Endothelial cell of umbilical vein (primary cell): Measurements from ENCODE around the gene FAM240B. TPM values are rescaled to one million over a fixed set of nuclear protein-coding genes. Genes with fewer than 3 reads are reported as not detected.

Source experiments
- BruUV-seq: library from RNA; stranded (reverse); fragments of 400-500 nt; replicated peaks from 2 replicates; lab custom pipeline; 2021; lab: Mats Ljungman, UMichigan
- CTCF ChIA-PET: fragments of 300-600, 350-600 bp; sonication (Branson Sonifier 250); formaldehyde crosslinking; loops from one replicate; lab custom pipeline; 2021; ENCODE audit warnings: antibody characterized with exemption, inconsistent platforms; lab: Charles Lee
- POLR2A ChIA-PET: fragments of 300-600, 350-600 bp; sonication (Branson Sonifier 250); formaldehyde crosslinking; loops from one replicate; lab custom pipeline; 2021; ENCODE audit warnings: antibody characterized with exemption, inconsistent platforms; lab: Charles Lee
- DNase-seq: peaks from one replicate; pipeline ENCODE4 v3.0.0-alpha.2; 2011; ENCODE audit warnings: low read depth, low spot score
- FAIRE-seq: peaks from 2 replicates; lab custom pipeline; 2011; peaks lifted over from hg19 to GRCh38; lab: Jason Lieb, UNC
- H2AFZ ChIP-seq: 2 replicates; pipeline ENCODE4 v1.6.0; 2012; ENCODE audit warnings: low read depth, low read length, control low read depth, inconsistent platforms
- H3K27ac ChIP-seq: 2 replicates; pipeline ENCODE4 v1.5.1; 2011; ENCODE audit warnings: low read depth, mild to moderate bottlenecking, control low read depth, low read length, moderate library complexity; ENCODE audit not compliant: insufficient read depth
- H3K27me3 ChIP-seq, 2 experiments: 2 replicates each; pipeline versions ENCODE4 v1.6.0 to v1.6.1; 2011; ENCODE audit warnings: low read length in 2 of 2, mixed read lengths in 1 of 2; ENCODE audit not compliant: control insufficient read depth in 2 of 2, insufficient read depth in 2 of 2
- H3K36me3 ChIP-seq, 2 experiments: 2 replicates in 1 of 2; 3 replicates in 1 of 2; pipeline ENCODE4 v1.5.1; 2011; ENCODE audit warnings: low read length in 2 of 2, mild to moderate bottlenecking in 1 of 2, moderate library complexity in 1 of 2; ENCODE audit not compliant: control insufficient read depth in 2 of 2, insufficient read depth in 2 of 2; ENCODE audit errors: extremely low read depth in 1 of 2
- H3K4me1 ChIP-seq: 3 replicates; pipeline ENCODE4 v1.5.1; 2011; ENCODE audit warnings: mild to moderate bottlenecking, low read length; ENCODE audit not compliant: control insufficient read depth, insufficient read depth; ENCODE audit errors: extremely low read depth
- H3K4me2 ChIP-seq: 2 replicates; pipeline ENCODE4 v1.6.1; 2011; ENCODE audit warnings: low read length, control low read depth, mixed read lengths; ENCODE audit not compliant: insufficient read depth
- H3K4me3 ChIP-seq, 3 experiments: fragments of 200-600 bp in 1 of 3; sonication (generic), shearing (Covaris generic) in 1 of 3; replicated peaks in 1 of 3; 2 replicates each; pipeline ENCODE4 v1.5.1; 2011 to 2016; ENCODE audit warnings: control low read depth in 3 of 3, low read length in 3 of 3, mild to moderate bottlenecking in 2 of 3, inconsistent platforms in 1 of 3, low read depth in 1 of 3, moderate library complexity in 1 of 3; ENCODE audit not compliant: insufficient read depth in 1 of 3
- H3K79me2 ChIP-seq: 2 replicates; pipeline ENCODE4 v1.6.0; 2012; ENCODE audit warnings: low read length, inconsistent platforms; ENCODE audit not compliant: control insufficient read depth, insufficient read depth
- H3K9ac ChIP-seq: replicated peaks from 2 replicates; pipeline ENCODE3; 2011; ENCODE audit warnings: low read length, control low read depth; ENCODE audit not compliant: insufficient read depth; ENCODE audit errors: extremely low read depth
- H3K9me1 ChIP-seq: replicated peaks from 3 replicates; pipeline ENCODE4 v1.6.0; 2011; ENCODE audit warnings: mild to moderate bottlenecking, low read length; ENCODE audit not compliant: control insufficient read depth, insufficient read depth; ENCODE audit errors: extremely low read depth
- H3K9me3 ChIP-seq: replicated peaks from 2 replicates; pipeline ENCODE4 v1.5.1; 2012; ENCODE audit warnings: low read length, inconsistent platforms; ENCODE audit not compliant: control insufficient read depth, insufficient read depth
- H4K20me1 ChIP-seq: replicated peaks from 2 replicates; pipeline ENCODE3; 2011; ENCODE audit warnings: mild to moderate bottlenecking, low read length; ENCODE audit not compliant: control insufficient read depth, insufficient read depth; ENCODE audit errors: extremely low read depth
- EZH2 ChIP-seq: IDR thresholded peaks from 2 replicates; pipeline ENCODE4 v1.6.1; 2012; ENCODE audit warnings: borderline replicate concordance, low read depth, mild to moderate bottlenecking, moderate library complexity, low read length, inconsistent platforms; ENCODE audit not compliant: severe bottlenecking
- FOS ChIP-seq: IDR thresholded peaks from 2 replicates; pipeline ENCODE4 v1.6.1; 2011; ENCODE audit warnings: mild to moderate bottlenecking, low read length, moderate library complexity, borderline replicate concordance; ENCODE audit not compliant: insufficient read depth
- GATA2 ChIP-seq: IDR thresholded peaks from 2 replicates; pipeline ENCODE4 v1.7.0; 2011; ENCODE audit warnings: low read depth, mild to moderate bottlenecking, moderate library complexity, mixed read lengths, low read length; ENCODE audit not compliant: insufficient read length, insufficient read depth
- JUN ChIP-seq: IDR thresholded peaks from 2 replicates; pipeline ENCODE4 v1.6.1; 2011; ENCODE audit warnings: borderline replicate concordance, low read depth; ENCODE audit not compliant: insufficient read length, insufficient read depth
- MYC ChIP-seq: IDR thresholded peaks from one replicate; pipeline ENCODE4 v1.6.1; 2011; ENCODE audit warnings: mild to moderate bottlenecking, low read depth, low read length
- POLR2A ChIP-seq: IDR thresholded peaks from 2 replicates; pipeline ENCODE4 v1.6.1; 2012; ENCODE audit warnings: low read depth, mild to moderate bottlenecking, control low read depth, low read length
- POLR2AphosphoS5 ChIP-seq: IDR thresholded peaks from 2 replicates; pipeline ENCODE4 v1.6.1; 2012; ENCODE audit warnings: low read depth, mild to moderate bottlenecking, control low read depth, low read length, moderate library complexity; ENCODE audit not compliant: insufficient read depth
- dilution Hi-C: fragments of 300-500 bp; cut with MboI; formaldehyde crosslinking; loops from one replicate; pipeline ENCODE4 v1.15.0; 2019; ENCODE audit warnings: low sequenced_read_pairs; ENCODE audit not compliant: extremely low pct_ligation_motif_present
- intact Hi-C: fragments of 100-400 bp; cut with micrococcal nuclease; formaldehyde crosslinking; loops from one replicate; pipeline ENCODE4 v1.10.0; 2022
- polyA plus RNA-seq, 4 experiments: library from polyadenylated mRNA; depleted of rRNA in 3 of 4; stranded (reverse) in 3 of 4; unstranded in 1 of 4; fragments of >200 nt; gene quantifications; 2 replicates each; pipeline versions ENCODE4 v1.2.1 to v1.2.3, GENCODE V29; 2011 to 2012; ENCODE audit warnings: missing spikeins in 1 of 4
- total RNA-seq: library from RNA; stranded (reverse); gene quantifications from 2 replicates; pipeline ENCODE4 v1.2.3, GENCODE V29; 2021
- TF ChIP-seq, protein P1 (sequence below): IDR thresholded peaks from 2 replicates; pipeline ENCODE4 v1.6.1; 2011; ENCODE audit not compliant: insufficient read depth, insufficient read length
- TF ChIP-seq, protein P2 (sequence below), 2 donors: IDR thresholded peaks; 1 replicate in 1 of 2; 2 replicates in 1 of 2; pipeline ENCODE4 v1.5.1; 2011; ENCODE audit warnings: low read length in 2 of 2, mild to moderate bottlenecking in 2 of 2, moderate library complexity in 2 of 2, control low read depth in 1 of 2, inconsistent platforms in 1 of 2, low read depth in 1 of 2; ENCODE audit not compliant: insufficient read depth in 1 of 2; ENCODE audit errors: extremely low read depth in 1 of 2

The FAM240B gene
- total and polyA plus RNA-seq, 2 donors (not counting 3 experiments of a cell fraction or from before 2014, with no cell fraction given) = not detected

DNA sequence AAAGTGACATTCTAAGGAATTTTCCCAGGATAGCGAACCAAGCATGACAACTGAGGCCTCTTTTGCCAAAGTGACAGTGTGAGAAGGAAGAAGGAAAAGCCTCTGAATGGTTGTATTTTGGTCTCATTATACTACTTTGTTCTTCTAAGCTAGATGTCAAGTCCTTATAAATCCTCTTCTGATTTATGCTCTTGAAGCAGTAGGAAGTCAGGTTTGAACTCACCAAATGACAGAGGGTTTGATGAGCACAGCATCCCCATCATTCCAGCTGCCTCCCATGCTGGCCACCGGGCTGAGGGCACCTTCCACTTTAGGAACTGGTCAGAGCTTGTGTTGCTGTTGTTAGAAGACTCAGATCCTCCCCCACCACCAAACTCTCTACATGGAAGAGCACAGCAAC lies 44.1 kb downstream of the FAM240B start:
- H3K36me3 ChIP-seq = no peaks in the 10 kb centered on the region
- dilution Hi-C loops = no loop called here
- H3K27me3 ChIP-seq = no peaks in the 10 kb centered on the region
- DNase-seq (no peak), FAIRE-seq (no peak)
- intact Hi-C loops = no loop called here
- TF ChIP-seq POLR2AphosphoS5 = no peak
- no peak for TF ChIP-seq POLR2A
- TF ChIP-seq, protein P1, sequence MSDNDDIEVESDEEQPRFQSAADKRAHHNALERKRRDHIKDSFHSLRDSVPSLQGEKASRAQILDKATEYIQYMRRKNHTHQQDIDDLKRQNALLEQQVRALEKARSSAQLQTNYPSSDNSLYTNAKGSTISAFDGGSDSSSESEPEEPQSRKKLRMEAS = no peak
- TF ChIP-seq, protein P2, sequence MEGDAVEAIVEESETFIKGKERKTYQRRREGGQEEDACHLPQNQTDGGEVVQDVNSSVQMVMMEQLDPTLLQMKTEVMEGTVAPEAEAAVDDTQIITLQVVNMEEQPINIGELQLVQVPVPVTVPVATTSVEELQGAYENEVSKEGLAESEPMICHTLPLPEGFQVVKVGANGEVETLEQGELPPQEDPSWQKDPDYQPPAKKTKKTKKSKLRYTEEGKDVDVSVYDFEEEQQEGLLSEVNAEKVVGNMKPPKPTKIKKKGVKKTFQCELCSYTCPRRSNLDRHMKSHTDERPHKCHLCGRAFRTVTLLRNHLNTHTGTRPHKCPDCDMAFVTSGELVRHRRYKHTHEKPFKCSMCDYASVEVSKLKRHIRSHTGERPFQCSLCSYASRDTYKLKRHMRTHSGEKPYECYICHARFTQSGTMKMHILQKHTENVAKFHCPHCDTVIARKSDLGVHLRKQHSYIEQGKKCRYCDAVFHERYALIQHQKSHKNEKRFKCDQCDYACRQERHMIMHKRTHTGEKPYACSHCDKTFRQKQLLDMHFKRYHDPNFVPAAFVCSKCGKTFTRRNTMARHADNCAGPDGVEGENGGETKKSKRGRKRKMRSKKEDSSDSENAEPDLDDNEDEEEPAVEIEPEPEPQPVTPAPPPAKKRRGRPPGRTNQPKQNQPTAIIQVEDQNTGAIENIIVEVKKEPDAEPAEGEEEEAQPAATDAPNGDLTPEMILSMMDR (IDR thresholded peaks at IDR 0.05; ENCODE audit: extremely low read depth in 1 of 2, insufficient read depth in 1 of 2, low read depth in 1 of 2, low read length in 2 of 2) = no peak
- TF ChIP-seq JUN = no peak
- TF ChIP-seq GATA2 = no peak
- no peak for TF ChIP-seq EZH2
- no peak for TF ChIP-seq FOS
- TF ChIP-seq MYC = no peak
- H3K9me1 ChIP-seq = no peaks in the 10 kb centered on the region
- H3K4me1 ChIP-seq = peaks cover 3% of the 10 kb centered on the region
- no TSS peak for BruUV-seq
- no peak overlapping the region for H3K4me3 ChIP-seq
- no peak overlapping the region for H3K27ac ChIP-seq
- H4K20me1 ChIP-seq = no peaks in the 10 kb centered on the region
- no peak overlapping the region for H3K9ac ChIP-seq
- no peaks in the 10 kb centered on the region for H3K9me3 ChIP-seq
- H3K4me2 ChIP-seq = no peak overlapping the region
- H3K79me2 ChIP-seq = no peaks in the 10 kb centered on the region
- POLR2A ChIA-PET = no interaction called here
- CTCF ChIA-PET = no interaction called here
- no peak overlapping the region for H2AFZ ChIP-seq
